ENCODE measurements around the gene SH3RF3.
A peak's percentile ranks its signal among the peaks of the same experiment; 100 is the strongest.
"Not testable (repeated sequence)": the region's sequence is repeated elsewhere in the genome, so short reads cannot be mapped to it uniquely, and the experiment has no call there.

The SH3RF3 gene

GRCh38 chr2:109521233-109522062, 392.4 kb downstream of the SH3RF3 start:
- Histone ChIP-seq H3K4me3 (no peak overlapping the region), H3K27ac (no peak overlapping the region)

DNA sequence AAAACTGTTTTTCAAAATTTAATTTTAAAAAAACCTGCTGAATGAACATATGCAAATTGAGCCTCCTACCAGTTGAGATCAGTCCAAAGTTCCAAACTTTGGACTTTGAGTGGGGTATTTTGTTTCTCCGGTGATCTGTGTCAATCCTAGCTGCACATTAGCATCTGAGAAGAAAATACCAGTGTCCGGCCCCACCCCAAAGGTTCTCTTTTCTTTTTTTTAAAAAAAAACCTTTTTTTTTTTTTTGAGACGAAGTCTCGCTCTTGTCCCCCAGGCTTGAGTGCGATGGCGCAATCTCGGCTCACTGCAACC, 393.0 kb downstream of the SH3RF3 start:
- H3K4me3 ChIP-seq = no peak overlapping the region
- H3K27ac ChIP-seq = no peak overlapping the region

DNA sequence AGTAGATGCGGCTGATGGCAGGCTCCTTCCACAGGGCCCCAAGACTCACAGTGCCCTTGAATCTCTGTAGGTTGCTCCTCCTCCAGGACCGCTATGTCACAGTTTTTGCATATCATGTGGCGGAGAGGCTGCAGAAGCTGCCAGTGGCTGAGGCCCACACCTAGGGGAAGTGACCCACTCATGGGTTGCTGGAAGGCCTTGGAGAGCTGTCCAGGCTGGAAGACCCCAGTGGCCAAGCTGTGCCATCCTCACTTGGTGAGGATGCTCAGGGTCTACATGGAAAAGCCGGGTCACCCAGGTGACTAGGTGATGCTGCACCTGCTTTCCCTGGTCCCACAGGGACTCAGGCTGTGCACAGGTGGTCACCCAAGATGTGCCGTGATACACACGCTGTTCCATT, 394.1 kb downstream of the SH3RF3 start:
- Histone ChIP-seq H3K27ac (no peak overlapping the region), H3K4me3 (no peak overlapping the region)

- Histone ChIP-seq H3K4me3 (no peak overlapping the region), H3K27ac (no peak overlapping the region)
Measured at GRCh38 chr2:109523536-109524361, 394.7 kb downstream of the SH3RF3 start.

- Histone ChIP-seq H3K4me3 (no peak overlapping the region), H3K27ac (no peak overlapping the region)
Measured at GRCh38 chr2:109525836-109526235, 396.8 kb downstream of the SH3RF3 start.

GRCh38 chr2:109526442-109526970, 397.5 kb downstream of the SH3RF3 start:
- H3K4me3 ChIP-seq = no peak overlapping the region
- no peak overlapping the region for H3K27ac ChIP-seq

GRCh38 chr2:109527079-109527478, 398.1 kb downstream of the SH3RF3 start:
- no peak overlapping the region for H3K27ac ChIP-seq
- no peak overlapping the region for H3K4me3 ChIP-seq

DNA sequence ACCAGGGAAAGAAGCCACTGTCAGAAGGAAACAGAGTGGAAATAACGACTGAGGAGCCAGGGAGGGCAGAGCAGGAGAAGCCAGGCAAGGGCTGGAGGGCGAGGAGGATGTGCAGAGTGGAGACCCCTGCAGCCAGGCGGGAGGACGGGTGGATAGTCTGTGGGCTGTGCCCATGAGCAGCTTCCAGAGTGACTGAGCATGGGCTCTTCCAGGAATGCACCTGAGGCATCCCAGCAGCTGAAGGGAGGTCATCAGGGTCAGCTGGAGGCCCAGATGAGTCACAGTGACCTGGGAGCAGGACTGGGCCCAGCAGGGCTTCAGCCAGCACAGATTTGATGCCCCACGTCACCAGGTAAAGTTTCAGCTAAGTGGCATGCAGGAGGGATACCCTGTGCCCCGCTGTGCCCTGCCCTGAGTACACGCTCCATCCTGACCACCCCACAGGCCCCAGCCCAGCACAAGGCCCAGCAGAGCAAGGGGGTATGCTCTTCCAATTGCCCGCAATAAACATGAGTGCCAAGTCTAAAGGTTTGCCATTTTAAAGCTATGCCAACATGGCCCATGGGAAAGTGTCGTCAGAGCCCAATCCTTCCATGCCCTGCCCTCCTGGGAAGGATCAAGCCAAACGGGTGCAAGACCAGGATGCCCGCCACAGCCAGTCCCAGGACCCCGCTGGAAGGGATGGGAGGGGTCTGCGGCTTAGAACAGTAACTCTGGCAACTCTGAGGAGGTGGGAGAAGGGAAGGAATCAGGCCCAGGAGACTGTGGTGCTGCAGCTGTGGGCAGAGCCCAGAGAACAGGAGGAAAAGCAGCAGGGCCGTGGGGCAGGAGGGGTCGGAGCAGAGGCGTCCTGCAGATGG, 399.1 kb downstream of the SH3RF3 start:
- Histone ChIP-seq H3K27ac (no peak overlapping the region), H3K4me3 (no peak overlapping the region)

- Histone ChIP-seq H3K4me3 (no peak overlapping the region), H3K27ac (peak overlapping the region in 3 of 21 experiments; percentile 3 to 22 (median 3))
Measured at GRCh38 chr2:109528811-109529501, 400.0 kb downstream of the SH3RF3 start.

DNA sequence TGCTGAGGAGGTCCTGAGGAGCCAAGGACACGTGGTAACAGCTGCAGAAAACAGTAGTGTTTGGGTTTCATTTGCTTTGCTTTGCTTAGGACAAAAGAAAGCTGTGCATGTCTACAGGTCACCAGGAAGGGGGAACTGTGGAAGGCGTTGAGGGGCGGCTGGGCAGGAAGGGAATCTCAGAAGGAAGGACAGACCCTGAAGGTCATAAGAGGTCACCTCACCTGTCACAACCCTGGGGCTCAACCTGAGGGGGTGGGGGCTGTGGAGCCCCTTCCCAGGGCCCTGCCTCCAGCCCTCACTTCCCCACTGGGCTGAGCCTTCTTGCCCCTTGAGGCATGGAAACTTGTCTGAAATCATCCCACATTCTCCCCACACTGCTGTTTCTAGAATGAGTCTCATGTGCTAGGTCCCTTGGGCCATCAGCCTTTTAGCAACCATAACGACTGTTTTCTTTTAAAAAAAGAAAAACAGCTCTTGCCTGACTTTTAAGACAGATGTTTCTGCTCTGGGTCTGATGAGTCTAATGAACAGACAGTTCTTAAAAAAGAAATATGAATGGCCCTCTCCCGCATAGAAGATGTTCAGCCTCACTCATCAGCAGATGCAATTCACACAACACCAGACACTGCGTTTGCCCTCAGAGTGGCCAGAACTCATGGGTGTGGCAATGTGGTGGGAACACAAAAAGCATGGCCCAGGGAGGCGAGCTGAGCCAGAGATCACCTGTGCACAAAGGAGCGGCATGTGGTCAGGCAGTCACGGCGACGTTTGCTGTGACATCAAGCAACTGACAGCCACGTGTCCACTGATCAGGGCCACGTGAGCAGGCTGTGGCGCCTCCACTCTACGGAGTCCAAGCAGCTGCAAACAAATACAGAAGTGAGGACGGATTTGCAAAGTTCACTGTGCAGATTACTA, 400.8 kb downstream of the SH3RF3 start:
- no peak overlapping the region for H3K4me3 ChIP-seq
- peak overlapping the region in 5 of 21 experiments; percentile 10 to 47 (median 25) for H3K27ac ChIP-seq

- H3K27ac ChIP-seq = peak overlapping the region in 1 of 21 experiments; percentile 25
Measured at GRCh38 chr2:109530712-109531111, 401.7 kb downstream of the SH3RF3 start.

DNA sequence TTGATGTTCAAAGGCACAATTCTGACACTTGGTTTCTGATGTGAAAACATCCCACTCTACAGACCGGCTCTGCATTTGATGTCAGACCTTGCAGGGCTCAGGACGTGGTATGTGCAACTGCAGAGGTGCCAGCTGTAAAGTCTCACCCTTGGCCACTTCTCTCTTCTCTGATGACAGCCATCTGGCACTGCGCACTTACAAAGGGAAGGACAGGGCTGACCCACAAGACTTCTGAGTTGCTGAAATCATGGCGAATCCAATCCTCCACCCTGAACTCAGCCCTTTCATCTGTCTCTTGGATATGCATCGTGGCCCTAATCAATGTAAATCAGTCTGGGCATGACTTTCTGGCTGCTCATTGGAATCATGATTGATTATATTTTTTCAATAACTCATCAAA, 402.2 kb downstream of the SH3RF3 start:
- no peak overlapping the region for H3K27ac ChIP-seq
- H3K4me3 ChIP-seq = no peak overlapping the region

More at GRCh38 chr2:109530712-109531111, 401.7 kb downstream of the SH3RF3 start:
- H3K4me3 ChIP-seq = no peak overlapping the region

DNA sequence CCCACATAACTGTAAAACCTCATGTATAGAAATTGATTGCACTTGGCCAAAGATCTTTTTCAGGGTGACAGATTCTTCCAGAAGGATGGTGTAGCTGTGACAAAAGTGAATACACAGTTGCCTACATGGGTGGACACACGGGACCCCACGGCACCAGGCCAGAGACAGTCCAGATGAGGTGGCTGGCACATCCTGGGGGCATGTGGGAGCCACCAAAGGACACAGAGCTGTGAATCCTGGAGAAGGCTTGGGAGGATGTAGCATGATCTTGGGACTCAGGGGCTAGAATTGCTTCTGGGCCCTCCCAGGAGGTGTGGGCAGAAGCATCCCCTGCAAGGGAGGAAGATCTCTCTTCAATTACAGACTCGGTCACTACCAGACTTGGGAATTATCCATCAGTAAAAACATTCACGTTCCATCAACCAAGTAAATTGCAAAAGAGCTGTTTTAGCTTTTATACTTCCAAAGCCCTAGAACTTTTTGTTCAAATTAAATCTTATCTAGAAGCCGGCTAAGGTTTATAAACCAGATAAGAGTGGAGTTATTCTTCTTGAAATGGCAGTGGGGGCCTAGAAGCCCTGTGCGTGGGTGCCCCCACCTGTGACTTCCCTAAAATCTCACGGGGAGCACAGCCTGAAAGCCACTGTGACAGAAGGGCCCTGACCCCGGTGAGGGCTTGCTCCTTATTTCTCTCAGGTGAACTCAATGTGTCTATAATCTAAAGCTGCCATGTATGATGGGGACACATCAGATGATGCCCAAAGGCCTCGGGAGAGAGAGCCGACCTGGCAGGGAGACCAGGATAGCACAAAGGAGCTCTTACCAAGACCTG, 403.1 kb downstream of the SH3RF3 start:
- no peak overlapping the region for H3K4me3 ChIP-seq
- no peak overlapping the region for H3K27ac ChIP-seq

- H3K4me3 ChIP-seq = no peak overlapping the region
- no peak overlapping the region for H3K27ac ChIP-seq
Measured at GRCh38 chr2:109532728-109533076, 403.7 kb downstream of the SH3RF3 start.

- Histone ChIP-seq H3K27ac (no peak overlapping the region), H3K4me3 (no peak overlapping the region)
Measured at GRCh38 chr2:109533823-109534222, 404.8 kb downstream of the SH3RF3 start.

DNA sequence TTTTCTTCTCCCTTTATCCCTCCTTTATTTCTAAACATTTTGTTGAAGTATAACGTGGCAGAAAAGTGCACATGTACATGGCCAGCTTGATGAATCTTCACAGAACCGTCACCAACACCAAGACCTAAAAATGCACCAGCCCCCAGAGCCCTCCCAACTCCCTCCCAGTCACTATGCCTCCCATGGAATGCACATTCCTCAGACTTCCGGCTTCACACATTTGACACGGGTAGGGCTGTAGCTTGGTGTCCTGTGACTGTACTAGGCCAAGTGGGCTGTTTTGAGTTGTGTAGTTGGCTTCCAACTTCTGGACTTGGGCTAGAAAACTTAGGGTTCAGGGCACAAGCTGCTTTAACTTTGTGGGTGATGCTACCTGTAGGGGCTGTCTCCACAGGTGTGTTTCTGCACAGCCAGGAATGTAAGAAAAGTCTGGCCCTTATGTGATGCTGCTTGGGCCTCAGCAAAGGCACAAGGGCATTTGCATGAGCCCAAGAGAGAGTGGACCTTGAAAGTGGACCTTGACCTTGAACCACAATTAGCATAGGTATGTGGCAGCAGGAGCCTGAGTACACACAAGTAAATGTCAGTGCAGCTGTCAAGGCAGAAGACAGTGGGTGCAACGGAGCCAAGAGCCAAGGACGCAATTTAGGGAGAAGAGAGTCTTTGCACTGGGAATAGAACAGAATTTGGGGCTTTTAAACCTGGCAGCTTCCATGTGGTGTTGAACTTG, 406.4 kb downstream of the SH3RF3 start:
- no peak overlapping the region for H3K4me3 ChIP-seq
- no peak overlapping the region for H3K27ac ChIP-seq

- not testable (repeated sequence) for H3K27ac ChIP-seq, H3K4me3 ChIP-seq
Measured at GRCh38 chr2:109536556-109536955, 407.6 kb downstream of the SH3RF3 start.

All from skin epidermis (tissue), 12 donors.